KBM-7 (cell line): ENCODE results near the gene DOK1.

ENCODE experiments used
- DNase-seq: peaks from one replicate; pipeline ENCODE4 v3.0.0-alpha.2; 2015
- in situ Hi-C: fragments of 300-500 bp; cut with MboI; formaldehyde crosslinking; loops from 2 replicates; pipeline ENCODE4 v1.14.3; 2020; ENCODE audit warnings: low sequenced_read_pairs, low pct_unique_long_range_greater_than_20kb, mixed read lengths

The DOK1 gene

GRCh38 chr2:74585406-74586185 lies 31.1 kb downstream of the DOK1 start:
- peak; percentile 61 for DNase-seq
- in situ Hi-C loops, result no loop called here

- DNase-seq, result peak; percentile 85
- in situ Hi-C loops, result no loop called here
These were observed 33.3 kb downstream of the DOK1 start for GRCh38 chr2:74587664-74588277.

- in situ Hi-C loops, result no loop called here
- no peak for DNase-seq
These were observed 34.1 kb downstream of the DOK1 start for GRCh38 chr2:74588664-74589063.

GRCh38 chr2:74593826-74594772 lies 39.6 kb downstream of the DOK1 start:
- in situ Hi-C loops, result loop anchor here (10.0 kb wide), 1 partner anchor 109 kb away; the partner anchor contains the start of genes CCDC142 and TTC31
- DNase-seq, result no peak

- in situ Hi-C loops, result loop anchor here (10.0 kb wide), 1 partner anchor 112 kb away; the partner anchor contains the start of genes CCDC142 and TTC31
- no peak for DNase-seq
These were observed 42.1 kb downstream of the DOK1 start for GRCh38 chr2:74596584-74596983.

- in situ Hi-C loops, result loop anchor here (10.0 kb wide), 1 partner anchor 113 kb away; the partner anchor contains the start of genes CCDC142 and TTC31
- no peak for DNase-seq
These were observed 42.9 kb downstream of the DOK1 start for GRCh38 chr2:74597410-74597809.

GRCh38 chr2:74599676-74600075 lies 45.2 kb downstream of the DOK1 start:
- DNase-seq, result peak; percentile 50
- in situ Hi-C loops, result loop anchor here (10.0 kb wide), 1 partner anchor 115 kb away; the partner anchor contains the start of genes CCDC142 and TTC31

GRCh38 chr2:74602586-74603281 lies 48.2 kb downstream of the DOK1 start:
- in situ Hi-C loops, result no loop called here
- DNase-seq, result no peak

- in situ Hi-C loops, result no loop called here
- no peak for DNase-seq
These were observed 48.9 kb downstream of the DOK1 start for GRCh38 chr2:74603282-74604000.

- no peak for DNase-seq
- in situ Hi-C loops, result no loop called here
These were observed 52.4 kb downstream of the DOK1 start for GRCh38 chr2:74606927-74607326.
